Liver (tissue), 9 donors: ENCODE data around the gene UBL4A. TPM values are rescaled to one million over a fixed set of nuclear protein-coding genes. Genes with fewer than 3 reads are reported as not detected.

Source experiments
- DNase-seq: peaks from one replicate; pipeline ENCODE4 v3.0.0-alpha.2; 2017; ENCODE audit warnings: low spot score
- H3K27ac ChIP-seq, 2 donors: one replicate each; pipeline ENCODE4 v1.7.0; 2013; ENCODE audit warnings: inconsistent platforms in 2 of 2, low read length in 2 of 2, control low read depth in 1 of 2, low read depth in 1 of 2, mild to moderate bottlenecking in 1 of 2
- H3K27me3 ChIP-seq, 4 donors: one replicate each; pipeline versions ENCODE4 v1.6.1 to v1.7.0; 2013; ENCODE audit warnings: low read length in 3 of 4, inconsistent platforms in 1 of 4, mild to moderate bottlenecking in 1 of 4, moderate library complexity in 1 of 4; ENCODE audit not compliant: control insufficient read depth in 4 of 4, insufficient read depth in 4 of 4
- H3K36me3 ChIP-seq, 4 donors: one replicate each; pipeline versions ENCODE4 v1.6.1 to v1.7.0; 2013; ENCODE audit warnings: low read length in 3 of 4, mild to moderate bottlenecking in 3 of 4, low read depth in 1 of 4, moderate library complexity in 1 of 4; ENCODE audit not compliant: control insufficient read depth in 4 of 4, insufficient read depth in 3 of 4
- H3K4me1 ChIP-seq, 4 donors: one replicate each; pipeline versions ENCODE4 v1.6.1 to v1.7.0; 2013; ENCODE audit warnings: low read length in 3 of 4, mild to moderate bottlenecking in 3 of 4, moderate library complexity in 1 of 4; ENCODE audit not compliant: control insufficient read depth in 4 of 4, insufficient read depth in 4 of 4
- H3K4me3 ChIP-seq, 3 donors: one replicate each; pipeline versions ENCODE4 v1.6.1 to v1.7.0; 2013; ENCODE audit warnings: low read length in 3 of 3, control low read depth in 1 of 3, low read depth in 1 of 3, mild to moderate bottlenecking in 1 of 3
- H3K9ac ChIP-seq, 2 donors: one replicate each; pipeline ENCODE4 v1.7.0; 2013; ENCODE audit warnings: low read length in 2 of 2, mild to moderate bottlenecking in 2 of 2, moderate library complexity in 2 of 2, control low read depth in 1 of 2, low read depth in 1 of 2
- H3K9me3 ChIP-seq, 4 donors: one replicate each; pipeline versions ENCODE4 v1.6.1 to v1.7.0; 2013; ENCODE audit warnings: low read length in 3 of 4; ENCODE audit not compliant: control insufficient read depth in 4 of 4
- ATF3 ChIP-seq: IDR thresholded peaks from 2 replicates; pipeline ENCODE4 v1.6.1; 2016; ENCODE audit warnings: antibody characterized with exemption
- CTCF ChIP-seq: fragments of 150-350 bp; IDR thresholded peaks from 2 replicates; pipeline ENCODE4 v1.5.1; 2017; ENCODE audit warnings: improper control_type of control experiment, low read depth, low read length; ENCODE audit not compliant: missing input control
- EGR1 ChIP-seq, 2 donors: IDR thresholded peaks; 2 replicates each; pipeline ENCODE4 v1.6.1; 2016 to 2018; ENCODE audit warnings: antibody characterized with exemption in 2 of 2, low read depth in 2 of 2
- FOXA1 ChIP-seq: IDR thresholded peaks from 2 replicates; pipeline ENCODE4 v1.6.1; 2016; ENCODE audit warnings: antibody characterized with exemption
- FOXA2 ChIP-seq: IDR thresholded peaks from 2 replicates; pipeline ENCODE4 v1.6.1; 2016; ENCODE audit warnings: antibody characterized with exemption
- GABPA ChIP-seq, 2 donors: IDR thresholded peaks in 1 of 2; conservative IDR thresholded peaks in 1 of 2; 2 replicates each; pipeline ENCODE4 v1.6.1; 2016; ENCODE audit warnings: antibody characterized with exemption in 2 of 2, mild to moderate bottlenecking in 1 of 2, moderate library complexity in 1 of 2
- HNF4A ChIP-seq, 2 donors: conservative IDR thresholded peaks; 2 replicates each; pipeline ENCODE4 v1.6.1; 2016; ENCODE audit warnings: antibody characterized with exemption in 2 of 2, mild to moderate bottlenecking in 2 of 2
- HNF4G ChIP-seq: IDR thresholded peaks from 2 replicates; pipeline ENCODE4 v1.6.1; 2016; ENCODE audit warnings: antibody characterized with exemption
- JUND ChIP-seq, 2 donors: IDR thresholded peaks; 2 replicates each; pipeline ENCODE4 v1.6.1; 2016; ENCODE audit warnings: antibody characterized with exemption in 2 of 2
- MAX ChIP-seq: IDR thresholded peaks from 2 replicates; pipeline ENCODE4 v1.6.1; 2016; ENCODE audit warnings: antibody characterized with exemption
- NR2F2 ChIP-seq: IDR thresholded peaks from 2 replicates; pipeline ENCODE4 v1.6.1; 2016; ENCODE audit warnings: antibody characterized with exemption
- RAD21 ChIP-seq, 2 donors: IDR thresholded peaks; 2 replicates each; pipeline ENCODE4 v1.6.1; 2016; ENCODE audit warnings: antibody characterized with exemption in 2 of 2, mild to moderate bottlenecking in 2 of 2
- REST ChIP-seq: IDR thresholded peaks from 2 replicates; pipeline ENCODE4 v1.6.1; 2016; ENCODE audit warnings: antibody characterized with exemption, mild to moderate bottlenecking
- RXRA ChIP-seq, 2 donors: IDR thresholded peaks; 2 replicates each; pipeline ENCODE4 v1.6.1; 2017 to 2018; ENCODE audit warnings: antibody characterized with exemption in 2 of 2, mild to moderate bottlenecking in 1 of 2
- SP1 ChIP-seq: IDR thresholded peaks from 2 replicates; pipeline ENCODE4 v1.6.1; 2018; ENCODE audit warnings: antibody characterized with exemption, mild to moderate bottlenecking
- TAF1 ChIP-seq: conservative IDR thresholded peaks from 2 replicates; pipeline ENCODE4 v1.6.1; 2016; ENCODE audit warnings: antibody characterized with exemption, mild to moderate bottlenecking
- ZBTB33 ChIP-seq: IDR thresholded peaks from 2 replicates; pipeline ENCODE4 v1.6.1; 2016; ENCODE audit warnings: antibody characterized with exemption
- WGBS: extraction: QIAGEN DNeasy Blood & Tissue Kit; methylation state at CpG from one replicate; pipeline ENCODE4 v1.1.7; 2013; 5-methylcytosine and 5-hydroxymethylcytosine counted together
- polyA plus RNA-seq, 2 donors: library from polyadenylated mRNA; stranded (reverse) in 1 of 2; unstranded in 1 of 2; fragments of 200-250 nt in 1 of 2; fragments of >200 nt in 1 of 2; fragmentation: Nextera tagmentation in 1 of 2; extraction: Ambion mirVana in 1 of 2; gene quantifications; one replicate each; pipeline versions ENCODE4 v1.2.1 to v1.2.3, GENCODE V29; 2013 to 2015
- total RNA-seq, 2 donors: library from RNA; depleted of rRNA; stranded (reverse); fragments of >200 nt; gene quantifications; one replicate each; pipeline ENCODE4 v1.2.3, GENCODE V29; 2014
- donor health status: healthy.
- donor health status: healthy.
- donor health status: healthy.
- donor health status: healthy.
- donor health status: healthy.

UBL4A gene
- total and polyA plus RNA-seq, 4 donors, result 13.9 to 22.2 (median 20.8) TPM

- H3K27ac ChIP-seq, result no peak overlapping the region
- WGBS, result 89% methylated on average over 8 of the region's 8 CpGs
Observed at GRCh38 chrX:154462396-154462795, 24.0 kb downstream of the UBL4A start.

More at GRCh38 chrX:154462396-154462795, 24.0 kb downstream of the UBL4A start:
- no peaks in the 10 kb centered on the region for H3K9me3 ChIP-seq
- H3K27me3 ChIP-seq, result no peaks in the 10 kb centered on the region
- no peak for DNase-seq
- H3K9ac ChIP-seq, result no peak overlapping the region
- H3K36me3 ChIP-seq, result peaks cover 0 to 2% (median 0%) of the 10 kb centered on the region in 4 donors
- H3K4me3 ChIP-seq, result no peak overlapping the region
- TF ChIP-seq TAF1 (no peak), HNF4A (conservative IDR thresholded peaks at IDR 0.05) (no peak), JUND (IDR thresholded peaks at IDR 0.05) (no peak), ATF3 (no peak), GABPA (IDR thresholded peaks at IDR 0.05 in 1 of 2, conservative IDR thresholded peaks at IDR 0.05 in 1 of 2) (no peak), HNF4G (no peak), CTCF (no peak), SP1 (no peak), ZBTB33 (no peak), FOXA2 (no peak), REST (no peak), MAX (no peak), RXRA (IDR thresholded peaks at IDR 0.05) (no peak), EGR1 (IDR thresholded peaks at IDR 0.05; ENCODE audit: low read depth in 2 of 2) (no peak), NR2F2 (no peak), FOXA1 (no peak), RAD21 (IDR thresholded peaks at IDR 0.05) (no peak)
- peaks cover 0 to 3% (median 0%) of the 10 kb centered on the region in 4 donors for H3K4me1 ChIP-seq
